ENCODE measurements around the gene TRIM66.
A peak's percentile ranks its signal among the peaks of the same experiment; 100 is the strongest.

The TRIM66 gene

GRCh38 chr11:8567602-8568198 is 114.8 kb downstream of the TRIM66 start:
- H3K27ac ChIP-seq: no peak overlapping the region

GRCh38 chr11:8566613-8567210 is 115.8 kb downstream of the TRIM66 start:
- H3K27ac ChIP-seq: no peak overlapping the region
- TF ChIP-seq ZFX (IDR thresholded peaks at IDR 0.05; ENCODE audit: borderline replicate concordance): no peak
- TF ChIP-seq CTCF (IDR thresholded peaks at IDR 0.05): peak; percentile 80

More at GRCh38 chr11:8567602-8568198, 114.8 kb downstream of the TRIM66 start:
- no peak for TF ChIP-seq ZFX (IDR thresholded peaks at IDR 0.05; ENCODE audit: borderline replicate concordance)
- TF ChIP-seq CTCF (IDR thresholded peaks at IDR 0.05): no peak

- no peak for TF ChIP-seq CTCF (IDR thresholded peaks at IDR 0.05)
- TF ChIP-seq ZFX (IDR thresholded peaks at IDR 0.05; ENCODE audit: borderline replicate concordance): no peak
- no peak overlapping the region for H3K27ac ChIP-seq
These were observed 117.9 kb downstream of the TRIM66 start for GRCh38 chr11:8564526-8564925.

Data from 22Rv1 (cell line).